Measurements from ENCODE around the gene TAF1B. TPM values are rescaled to one million over a fixed set of nuclear protein-coding genes. Genes with fewer than 3 reads are reported as not detected.

Gene TAF1B
- total and polyA plus RNA-seq, 10 of the 15 experiments (the other 5 are each of a cell fraction or from before 2014, with no cell fraction given): 8.1 to 18.3 (median 12.4) TPM

GRCh38 chr2:9907402-9907801 is 64.1 kb downstream of the TAF1B start:
- ChIA-PET SMC1A (ENCODE audit: uncharacterized antibody, unreplicated experiment) (interaction anchor here (3.9 kb wide), 1 partner anchor 93 kb away, joined by 14 read pairs; no protein-coding TSS in a partner anchor), CTCF (interaction anchor here (1.0 kb wide), 1 partner anchor 94 kb away, joined by 3 read pairs; no protein-coding TSS in a partner anchor), RAD21 (ENCODE audit: unreplicated experiment) (no interaction called here), POLR2A (no interaction called here)
- Histone ChIP-seq H4K20me1 (ENCODE audit: control insufficient read depth, insufficient read depth) (no peaks in the 10 kb centered on the region), H3K4me1 (ENCODE audit: control insufficient read depth, insufficient read depth, low read length) (no peaks in the 10 kb centered on the region), H3K9me3 (replicated peaks; ENCODE audit: control insufficient read depth, insufficient read depth, low read length) (no peaks in the 10 kb centered on the region), H3K79me2 (ENCODE audit: control insufficient read depth, insufficient read depth, low read length) (no peaks in the 10 kb centered on the region), H3K9ac (ENCODE audit: control insufficient read depth, insufficient read depth, low read length) (no peak overlapping the region), H3K36me3 (ENCODE audit: control insufficient read depth in 2 of 2, insufficient read depth in 2 of 2, low read length in 1 of 2) (peaks cover 2 to 3% of the 10 kb centered on the region in 2 experiments; a peak in 2 of 4 replicates), H3K27ac (ENCODE audit: control insufficient read depth, insufficient read depth) (no peak overlapping the region), H3K4me3 (no peak overlapping the region), H2AFZ (ENCODE audit: control insufficient read depth, low read depth, low read length) (no peak overlapping the region), H3K4me2 (ENCODE audit: control insufficient read depth, insufficient read depth) (no peak overlapping the region), H3K27me3 (replicated peaks in 1 of 2; ENCODE audit: control insufficient read depth in 2 of 2, insufficient read depth in 2 of 2, low read length in 1 of 2) (no peaks in the 10 kb centered on the region)
- no peak for TF ChIP-seq ZNF622 (IDR thresholded peaks at IDR 0.05)
- TF ChIP-seq POLR2AphosphoS5 (IDR thresholded peaks at IDR 0.05; ENCODE audit: low read length): no peak
- TF ChIP-seq CBX3 (IDR thresholded peaks at IDR 0.05; ENCODE audit: borderline replicate concordance, low read depth): no peak
- TF ChIP-seq CBFB (IDR thresholded peaks at IDR 0.05; ENCODE audit: low read depth): no peak
- TF ChIP-seq HDAC2 (IDR thresholded peaks at IDR 0.05): no peak
- TF ChIP-seq ZNF592 (IDR thresholded peaks at IDR 0.05): no peak
- TF ChIP-seq POLR2AphosphoS2 (IDR thresholded peaks at IDR 0.05; ENCODE audit: low read depth, low read length): no peak
- no peak for TF ChIP-seq RUNX3 (IDR thresholded peaks at IDR 0.05; ENCODE audit: low read length)
- no peak for TF ChIP-seq GATAD2B (conservative IDR thresholded peaks at IDR 0.05; ENCODE audit: low read depth)
- TF ChIP-seq FOS (IDR thresholded peaks at IDR 0.05; ENCODE audit: borderline replicate concordance, extremely low read depth, insufficient read length): no peak
- FAIRE-seq: no peak
- no peak for DNase-seq (ENCODE audit: low read depth, low spot score)
- in situ Hi-C loops (cut with MboI) (no loop called here), intact Hi-C loops (cut with micrococcal nuclease; ENCODE audit: unreplicated experiment) (no loop called here)
- WGBS (ENCODE audit: insufficient coverage, insufficient replicate concordance, low lambda C conversion rate, missing lambda C conversion rate): 89% methylated on average over 7 of the region's 7 CpGs
- no TSS peak for BruUV-seq (replicated peaks)
- no peak for ATAC-seq

All from GM12878 (cell line).